ENCODE results near the gene FBXL7. TPM values are rescaled to one million over a fixed set of nuclear protein-coding genes. Genes with fewer than 3 reads are reported as not detected.
A peak's percentile ranks its signal among the peaks of the same experiment; 100 is the strongest.

The FBXL7 gene
- total and polyA plus RNA-seq, 2 donors (not counting 3 experiments of a cell fraction or from before 2014, with no cell fraction given), result 23.5 to 32.2 TPM

- no peak for TF ChIP-seq MYC (IDR thresholded peaks at IDR 0.05; ENCODE audit: low read depth, low read length)
- TF ChIP-seq POLR2A (IDR thresholded peaks at IDR 0.05; ENCODE audit: low read depth, low read length), result no peak
- TF ChIP-seq CTCF (IDR thresholded peaks at IDR 0.05; ENCODE audit: extremely low read depth in 1 of 2, insufficient read depth in 1 of 2, low read depth in 1 of 2, low read length in 2 of 2), result no peak
- no peak for TF ChIP-seq EZH2 (IDR thresholded peaks at IDR 0.05; ENCODE audit: borderline replicate concordance, low read depth, low read length, severe bottlenecking)
- TF ChIP-seq POLR2AphosphoS5 (IDR thresholded peaks at IDR 0.05; ENCODE audit: insufficient read depth, low read depth, low read length), result no peak
- TF ChIP-seq GATA2 (IDR thresholded peaks at IDR 0.05; ENCODE audit: insufficient read depth, insufficient read length, low read depth, low read length), result no peak
- TF ChIP-seq FOS (IDR thresholded peaks at IDR 0.05; ENCODE audit: borderline replicate concordance, insufficient read depth, low read length), result no peak
- no peak for TF ChIP-seq MAX (IDR thresholded peaks at IDR 0.05; ENCODE audit: insufficient read depth, insufficient read length)
- TF ChIP-seq JUN (IDR thresholded peaks at IDR 0.05; ENCODE audit: borderline replicate concordance, insufficient read depth, insufficient read length, low read depth), result no peak
- Histone ChIP-seq H3K9ac (replicated peaks; ENCODE audit: extremely low read depth, insufficient read depth, low read length) (no peak overlapping the region), H3K79me2 (ENCODE audit: control insufficient read depth, insufficient read depth, low read length) (no peaks in the 10 kb centered on the region), H3K9me3 (replicated peaks; ENCODE audit: control insufficient read depth, insufficient read depth, low read length) (no peaks in the 10 kb centered on the region), H4K20me1 (replicated peaks; ENCODE audit: control insufficient read depth, extremely low read depth, insufficient read depth, low read length) (no peaks in the 10 kb centered on the region), H2AFZ (ENCODE audit: low read depth, low read length) (no peak overlapping the region), H3K27ac (ENCODE audit: insufficient read depth, low read depth, low read length) (no peak overlapping the region), H3K4me3 (replicated peaks in 1 of 3; ENCODE audit: insufficient read depth in 1 of 3, low read depth in 1 of 3, low read length in 3 of 3) (no peak overlapping the region), H3K9me1 (replicated peaks; ENCODE audit: control insufficient read depth, extremely low read depth, insufficient read depth, low read length) (no peaks in the 10 kb centered on the region), H3K4me2 (ENCODE audit: insufficient read depth, low read length) (no peak overlapping the region), H3K36me3 (ENCODE audit: control insufficient read depth in 2 of 2, extremely low read depth in 1 of 2, insufficient read depth in 2 of 2, low read length in 2 of 2) (no peaks in the 10 kb centered on the region), H3K27me3 (ENCODE audit: control insufficient read depth in 2 of 2, insufficient read depth in 2 of 2, low read length in 2 of 2) (no peaks in the 10 kb centered on the region), H3K4me1 (ENCODE audit: control insufficient read depth, extremely low read depth, insufficient read depth, low read length) (peaks cover 2% of the 10 kb centered on the region)
- intact Hi-C loops (cut with micrococcal nuclease) (loop anchor here (1.0 kb wide), 1 partner anchor 18 kb away; no protein-coding TSS in a partner anchor), dilution Hi-C loops (cut with MboI; ENCODE audit: extremely low pct_ligation_motif_present, low sequenced_read_pairs) (no loop called here)
- DNase-seq (ENCODE audit: low read depth, low spot score), result peak; percentile 62
- FAIRE-seq, result no peak
- ChIA-PET CTCF (interaction anchor here (1.1 kb wide), 1 partner anchor 49 kb away, joined by 3 read pairs; no protein-coding TSS in a partner anchor), POLR2A (no interaction called here)
- BruUV-seq (replicated peaks), result no TSS peak
Observed at GRCh38 chr5:15899481-15899880, 399.5 kb downstream of the FBXL7 start.

All from endothelial cell of umbilical vein (primary cell).